Astrocyte (in vitro differentiated cells and primary cell): Measurements from ENCODE around the gene TTC13.

Source experiments
- CTCF ChIP-seq: IDR thresholded peaks from 2 replicates; pipeline ENCODE4 v1.5.1; 2011; ENCODE audit warnings: low read depth, mild to moderate bottlenecking, inconsistent platforms, low read length, moderate library complexity; ENCODE audit not compliant: insufficient read depth
- EZH2 ChIP-seq: IDR thresholded peaks from 2 replicates; pipeline ENCODE4 v1.6.1; 2012; ENCODE audit warnings: mild to moderate bottlenecking, low read length, inconsistent platforms; ENCODE audit not compliant: insufficient read depth

DNA sequence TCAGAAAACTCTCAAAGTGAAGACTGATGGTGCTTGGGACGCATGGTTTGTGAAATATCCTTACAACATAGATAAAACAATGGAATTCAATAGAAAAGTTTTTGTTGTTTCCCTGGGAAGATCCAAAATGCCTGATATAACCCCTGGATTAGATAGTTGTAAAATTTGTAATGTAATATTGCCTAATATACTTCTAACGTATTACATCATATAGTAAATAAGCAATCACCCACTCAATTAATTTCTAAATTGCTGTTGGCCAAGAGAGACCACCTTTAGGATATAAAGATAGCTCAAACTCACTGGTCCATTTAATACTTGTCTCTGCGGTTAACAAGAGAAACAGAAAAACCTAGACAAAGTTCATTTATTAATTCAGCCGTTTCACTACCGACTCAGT is 42.2 kb downstream of the TTC13 start:
- TF ChIP-seq CTCF (no peak), EZH2 (no peak)
